ENCODE results near the gene TNS3.

Gene TNS3

DNA sequence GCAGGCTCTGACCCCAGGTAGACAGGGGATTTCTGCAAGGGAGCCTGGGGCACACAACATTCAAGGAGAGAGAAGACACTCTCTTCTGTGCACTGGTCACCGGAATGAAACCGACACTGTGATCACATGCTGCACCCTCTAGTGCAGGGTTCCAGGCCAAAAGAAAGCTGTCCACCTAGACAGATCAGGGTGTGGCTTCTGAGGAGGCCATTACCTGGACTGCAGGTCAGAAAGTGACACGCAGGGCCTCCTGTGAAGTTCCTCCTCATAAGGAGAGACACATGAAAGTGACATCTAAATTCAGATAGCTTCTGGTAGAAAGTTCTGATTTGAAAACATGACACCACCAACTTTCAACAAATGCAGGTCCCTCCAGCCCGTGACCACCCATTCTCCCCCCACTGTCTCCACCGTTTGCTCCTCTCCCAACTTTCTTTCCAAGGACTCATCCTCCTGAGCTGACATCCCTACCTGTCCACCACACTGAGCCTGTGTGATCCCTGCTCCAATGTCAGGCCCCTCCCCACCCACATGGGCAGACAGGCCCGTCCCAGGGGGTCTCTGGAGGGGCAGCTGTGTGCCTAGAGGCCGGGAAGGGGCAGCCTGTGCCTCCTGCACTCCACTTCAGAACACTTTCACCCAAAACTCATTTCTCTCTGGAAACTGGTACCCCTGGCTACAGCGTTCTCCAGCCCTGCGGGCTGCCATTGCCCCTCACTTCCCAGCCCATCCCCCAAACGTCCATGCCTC is 198.0 kb downstream of the TNS3 start:
- H3K4me1 Mint-ChIP-seq (ENCODE audit: low read depth) = no peaks in the 10 kb centered on the region
- no peak overlapping the region for H3K4me3 Mint-ChIP-seq
- H3K9me3 Mint-ChIP-seq = no peaks in the 10 kb centered on the region
- H3K27ac Mint-ChIP-seq = no peak overlapping the region
- DNase-seq = no peak
- H3K27me3 Mint-ChIP-seq = peaks cover 5% of the 10 kb centered on the region
- no peaks in the 10 kb centered on the region for H3K36me3 Mint-ChIP-seq (ENCODE audit: low read depth)

DNA sequence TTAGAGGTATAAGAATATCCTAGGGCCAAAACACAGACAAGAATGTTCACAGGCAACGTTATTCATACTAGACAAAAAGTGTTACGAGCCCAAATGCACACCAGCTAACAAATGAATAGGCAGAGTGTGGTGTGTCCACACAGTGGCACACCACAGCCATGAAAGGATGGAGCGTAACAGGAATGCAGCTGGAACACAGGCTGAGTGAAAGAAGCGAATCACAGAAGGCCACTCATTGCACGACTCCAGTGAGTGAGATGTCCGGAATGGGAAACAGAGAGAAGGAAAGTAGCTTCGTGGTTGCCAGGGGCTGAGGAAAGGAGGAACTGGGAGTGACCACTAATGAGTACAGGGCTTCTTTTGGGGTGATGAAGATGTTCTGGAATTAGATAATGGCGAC is 198.8 kb downstream of the TNS3 start:
- Mint-ChIP-seq H3K27me3 (peaks cover 6% of the 10 kb centered on the region), H3K36me3 (ENCODE audit: low read depth) (no peaks in the 10 kb centered on the region), H3K4me1 (ENCODE audit: low read depth) (no peaks in the 10 kb centered on the region), H3K4me3 (no peak overlapping the region), H3K9me3 (no peaks in the 10 kb centered on the region), H3K27ac (no peak overlapping the region)
- no peak for DNase-seq

DNA sequence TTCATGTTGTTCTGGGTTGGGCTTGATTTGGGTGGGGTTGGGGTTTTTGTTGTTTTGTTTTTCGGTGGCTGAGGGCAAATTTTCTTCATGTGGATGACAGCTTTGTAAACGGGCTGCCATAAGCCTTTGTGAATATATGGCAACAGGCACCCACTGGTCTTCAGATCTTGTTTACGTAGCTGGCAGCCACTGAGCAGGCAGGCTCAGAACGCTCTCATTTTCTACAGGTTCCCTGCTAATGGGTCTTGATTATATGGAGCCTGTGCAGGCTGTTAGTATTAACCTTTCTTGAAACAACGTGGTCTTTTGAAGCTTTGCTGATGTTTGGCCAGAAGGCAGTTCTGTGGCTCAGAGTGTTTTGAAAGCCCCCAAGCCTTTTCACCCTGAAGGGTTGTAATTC is 199.7 kb downstream of the TNS3 start:
- no peak overlapping the region for H3K27ac Mint-ChIP-seq
- no peaks in the 10 kb centered on the region for H3K36me3 Mint-ChIP-seq (ENCODE audit: low read depth)

DNA sequence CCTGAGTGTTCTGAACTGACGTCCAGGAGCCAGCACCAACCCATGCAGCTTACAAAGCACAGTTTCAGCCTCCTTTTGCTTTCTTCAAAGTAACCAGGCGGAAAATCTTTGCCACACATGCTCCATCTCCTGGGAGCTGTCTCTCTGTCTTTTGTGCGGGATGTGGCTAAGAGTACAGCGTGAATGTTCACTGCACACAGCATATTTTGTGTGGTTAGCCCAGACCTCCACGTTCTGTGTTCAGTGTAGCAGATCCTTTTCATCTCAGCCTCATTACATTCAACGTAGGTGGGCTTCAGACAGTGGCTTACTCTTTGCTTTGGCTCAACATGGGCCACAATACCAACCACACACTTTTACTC is 200.8 kb downstream of the TNS3 start:
- no peak overlapping the region for H3K4me3 Mint-ChIP-seq
- no peak overlapping the region for H3K27ac Mint-ChIP-seq
- H3K9me3 Mint-ChIP-seq = no peaks in the 10 kb centered on the region
- no peak for DNase-seq
- H3K36me3 Mint-ChIP-seq (ENCODE audit: low read depth) = no peaks in the 10 kb centered on the region
- no peaks in the 10 kb centered on the region for H3K4me1 Mint-ChIP-seq (ENCODE audit: low read depth)
- peaks cover 6% of the 10 kb centered on the region for H3K27me3 Mint-ChIP-seq

More for the DNA sequence above, 199.7 kb downstream of the TNS3 start:
- no peak overlapping the region for H3K4me3 Mint-ChIP-seq
- H3K9me3 Mint-ChIP-seq = no peaks in the 10 kb centered on the region
- H3K4me1 Mint-ChIP-seq (ENCODE audit: low read depth) = no peaks in the 10 kb centered on the region
- H3K27me3 Mint-ChIP-seq = peaks cover 6% of the 10 kb centered on the region
- no peak for DNase-seq

DNA sequence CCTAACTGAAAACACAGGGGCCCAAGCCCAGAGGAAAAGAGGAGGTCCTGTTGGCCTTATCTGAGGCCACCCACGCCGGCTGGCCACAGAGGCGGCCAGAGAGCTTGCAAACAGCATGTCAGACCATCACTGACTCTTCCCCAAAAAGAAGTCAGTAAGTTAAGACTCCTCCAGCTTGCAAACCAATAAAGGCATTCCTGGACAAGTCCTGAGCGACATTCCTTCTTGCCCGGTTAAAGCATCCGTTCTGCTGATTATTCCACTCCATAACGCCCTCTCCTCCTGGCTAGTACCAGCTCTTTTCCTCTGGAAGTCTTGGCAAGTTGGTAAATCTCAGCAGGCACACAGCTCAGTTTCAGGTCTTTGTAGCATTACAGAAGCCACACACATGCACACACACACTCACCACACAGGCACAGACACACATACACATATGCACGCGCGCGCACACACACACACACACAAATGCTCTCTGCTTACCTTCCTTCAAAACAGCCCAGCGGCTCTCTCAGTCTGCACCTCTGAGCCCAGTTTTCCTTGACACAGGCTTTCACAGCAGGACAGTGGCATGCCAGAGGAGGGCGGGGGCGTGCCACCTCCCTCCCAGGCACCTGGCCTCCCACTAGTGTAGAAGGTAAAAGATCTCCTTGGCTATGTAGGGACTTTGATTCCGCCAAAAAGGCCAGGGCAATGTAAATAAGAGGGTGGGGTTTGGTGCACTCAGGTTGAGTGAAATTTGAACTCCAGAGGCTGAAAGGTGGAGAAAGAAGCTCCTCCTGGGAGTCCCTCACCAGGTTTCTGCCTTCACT is 201.4 kb downstream of the TNS3 start:
- Mint-ChIP-seq H3K27ac (no peak overlapping the region), H3K9me3 (no peaks in the 10 kb centered on the region), H3K36me3 (ENCODE audit: low read depth) (no peaks in the 10 kb centered on the region), H3K4me1 (ENCODE audit: low read depth) (no peaks in the 10 kb centered on the region), H3K27me3 (peaks cover 6% of the 10 kb centered on the region), H3K4me3 (no peak overlapping the region)
- DNase-seq = no peak

DNA sequence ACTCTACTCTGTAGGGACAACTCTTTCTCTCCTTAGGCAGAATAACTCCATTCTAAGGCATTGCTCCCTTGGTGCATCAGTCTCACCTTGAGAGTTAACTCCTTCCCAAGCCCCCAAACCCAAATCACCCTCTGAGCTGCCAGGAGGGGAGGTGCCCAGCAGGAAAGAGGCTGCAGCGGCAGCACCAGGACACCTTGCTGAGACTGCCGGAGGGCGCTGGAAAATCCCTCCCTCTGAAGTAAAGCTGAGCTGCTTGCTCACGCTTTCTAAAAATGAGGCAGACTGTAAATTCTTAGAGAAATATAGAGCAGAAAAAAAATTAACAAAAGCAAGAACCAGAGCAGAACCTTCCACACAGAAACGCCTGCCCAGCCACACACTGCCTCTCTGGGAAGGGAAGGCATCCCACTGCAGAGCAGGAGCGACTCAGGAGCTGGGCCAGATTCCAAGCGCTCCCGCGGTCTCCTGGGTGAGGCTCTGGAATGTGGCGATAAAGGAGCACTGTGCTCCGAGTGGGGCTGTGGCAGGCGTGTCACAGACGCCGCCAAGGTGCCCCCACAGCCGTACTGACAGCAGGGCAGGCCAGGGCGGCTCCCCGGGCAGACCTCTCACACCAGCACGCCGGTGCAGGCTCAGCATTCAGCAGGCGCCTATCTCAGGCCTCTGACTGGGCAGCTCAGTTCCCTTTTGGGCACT is 202.1 kb downstream of the TNS3 start:
- Mint-ChIP-seq H3K27me3 (peaks cover 6% of the 10 kb centered on the region), H3K4me3 (no peak overlapping the region), H3K36me3 (ENCODE audit: low read depth) (no peaks in the 10 kb centered on the region), H3K27ac (no peak overlapping the region), H3K9me3 (no peaks in the 10 kb centered on the region), H3K4me1 (ENCODE audit: low read depth) (no peaks in the 10 kb centered on the region)
- no peak for DNase-seq

DNA sequence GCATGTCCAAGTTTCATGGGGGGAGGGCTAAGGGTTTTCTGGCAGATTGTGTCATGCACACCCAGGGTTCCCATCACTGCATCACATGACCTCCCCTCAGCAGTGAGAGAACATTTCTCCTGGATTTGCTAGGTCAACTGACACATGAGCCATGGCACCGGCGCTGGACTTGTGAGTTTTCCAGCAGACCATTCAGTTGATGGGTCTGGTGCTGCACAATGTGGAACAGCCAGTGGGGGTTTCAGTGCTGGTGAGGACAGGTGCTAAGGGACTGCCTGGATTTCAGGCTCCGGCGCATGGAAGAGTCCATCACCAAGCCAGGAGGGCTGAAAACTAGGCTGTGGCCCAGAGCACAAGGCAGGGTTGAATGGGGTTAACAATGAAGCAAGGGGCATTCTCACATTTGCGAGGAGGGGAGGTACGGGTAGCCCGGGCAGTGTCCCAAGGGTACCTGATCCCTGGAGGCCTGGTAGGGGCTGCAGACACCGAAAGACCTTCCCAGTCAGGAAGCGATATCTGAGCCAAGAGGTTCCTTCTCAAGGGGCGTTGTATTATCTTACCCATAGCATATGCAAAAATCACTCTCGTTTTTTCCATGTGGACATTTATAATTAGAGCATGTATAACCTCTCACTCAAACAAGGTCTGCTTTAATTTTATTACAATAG is 203.0 kb downstream of the TNS3 start:
- Mint-ChIP-seq H3K4me1 (ENCODE audit: low read depth) (no peaks in the 10 kb centered on the region), H3K4me3 (no peak overlapping the region), H3K27me3 (peaks cover 6% of the 10 kb centered on the region), H3K27ac (no peak overlapping the region), H3K9me3 (no peaks in the 10 kb centered on the region), H3K36me3 (ENCODE audit: low read depth) (no peaks in the 10 kb centered on the region)
- DNase-seq = no peak

DNA sequence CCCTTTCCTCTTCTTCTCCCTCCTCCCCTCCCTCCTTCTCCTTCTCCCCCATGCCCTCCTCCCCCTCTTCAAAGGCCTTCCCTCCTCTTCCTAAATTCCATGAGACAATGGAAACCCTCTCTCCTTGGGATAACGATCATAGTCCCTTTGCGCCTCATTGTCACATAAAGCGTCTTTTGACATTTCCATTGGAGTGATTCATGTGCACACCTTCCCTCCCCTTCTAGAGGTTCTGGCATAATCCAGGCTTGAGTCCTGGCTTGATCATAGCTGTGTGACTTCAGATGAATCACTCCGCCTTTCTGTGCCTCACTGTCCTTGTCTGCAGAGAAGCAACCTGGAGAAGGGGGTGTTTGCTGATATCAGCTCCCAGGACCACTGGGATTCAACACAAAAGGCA is 204.2 kb downstream of the TNS3 start:
- H3K27me3 Mint-ChIP-seq = peaks cover 8% of the 10 kb centered on the region
- no peaks in the 10 kb centered on the region for H3K9me3 Mint-ChIP-seq
- H3K36me3 Mint-ChIP-seq (ENCODE audit: low read depth) = no peaks in the 10 kb centered on the region
- no peak overlapping the region for H3K4me3 Mint-ChIP-seq
- H3K4me1 Mint-ChIP-seq (ENCODE audit: low read depth) = no peaks in the 10 kb centered on the region
- no peak overlapping the region for H3K27ac Mint-ChIP-seq
- no peak for DNase-seq

DNA sequence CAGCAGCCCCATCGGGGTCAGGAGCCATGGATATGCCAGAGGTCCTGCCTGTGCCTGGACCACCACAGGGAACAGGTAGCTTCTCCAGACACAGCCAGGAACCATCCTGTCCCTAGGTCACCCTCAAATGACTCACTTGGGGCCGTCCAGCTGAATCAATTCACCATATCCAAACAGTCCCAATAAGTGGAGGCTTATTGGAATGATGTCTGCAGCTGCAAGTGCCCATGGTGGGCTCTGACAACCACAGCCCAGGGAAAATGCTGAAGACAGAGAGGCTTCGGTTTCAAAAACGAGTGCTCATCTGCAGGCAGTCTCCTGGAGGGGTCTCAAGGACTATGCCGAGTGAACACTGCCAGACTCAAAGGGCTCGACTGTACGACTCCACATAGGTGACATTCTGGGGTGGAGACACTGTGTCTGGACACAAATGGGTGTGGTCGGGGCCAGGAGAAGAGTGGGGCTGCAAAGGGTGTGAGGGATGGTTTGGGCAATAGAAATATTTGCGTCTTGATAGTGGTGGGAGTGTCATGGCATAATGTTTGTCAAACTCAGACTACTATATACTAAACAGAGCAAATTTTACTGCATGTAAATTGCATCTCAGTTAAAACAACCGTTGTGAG is 204.8 kb downstream of the TNS3 start:
- H3K4me1 Mint-ChIP-seq (ENCODE audit: low read depth) = no peaks in the 10 kb centered on the region
- H3K4me3 Mint-ChIP-seq = no peak overlapping the region
- no peaks in the 10 kb centered on the region for H3K36me3 Mint-ChIP-seq (ENCODE audit: low read depth)
- peaks cover 11% of the 10 kb centered on the region for H3K27me3 Mint-ChIP-seq
- no peaks in the 10 kb centered on the region for H3K9me3 Mint-ChIP-seq
- H3K27ac Mint-ChIP-seq = no peak overlapping the region
- no peak for DNase-seq

DNA sequence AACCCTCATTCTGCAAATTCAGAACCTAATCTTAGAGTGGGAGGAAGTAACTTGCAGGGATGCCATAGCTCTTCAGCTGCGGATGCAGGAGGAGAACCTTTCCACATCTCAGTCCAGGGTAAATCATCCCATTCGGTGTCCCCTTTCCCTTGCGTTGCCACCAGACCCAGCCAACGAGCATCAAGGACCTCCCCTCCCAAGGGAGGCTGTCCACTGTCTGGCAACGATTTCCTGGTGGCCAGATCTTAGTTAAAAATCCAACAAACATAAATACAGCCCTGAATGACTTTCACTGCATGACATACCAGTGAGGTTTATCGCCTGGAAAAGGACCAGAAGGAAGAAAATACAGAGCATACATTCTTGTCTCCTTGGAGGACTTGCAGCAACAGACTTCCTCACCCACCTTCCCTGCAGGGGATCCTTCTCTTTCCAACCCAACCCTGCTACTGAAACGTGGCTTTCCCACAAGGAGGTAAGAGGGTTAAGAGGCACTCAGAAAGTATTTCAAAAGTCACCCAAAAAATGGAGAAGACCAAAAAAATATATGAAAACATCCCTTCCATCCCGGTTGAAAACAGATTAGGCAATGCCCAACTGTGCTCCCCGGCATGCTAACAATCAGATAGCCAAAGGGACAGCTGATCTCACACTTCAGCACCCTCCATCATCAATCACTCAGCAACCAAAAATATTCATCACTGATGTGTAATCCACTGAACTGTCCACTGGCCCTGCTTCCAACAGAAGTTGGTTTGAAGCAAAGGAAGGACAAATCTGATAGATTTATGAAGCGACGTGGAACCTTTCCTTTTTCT is 206.6 kb downstream of the TNS3 start:
- no peaks in the 10 kb centered on the region for H3K36me3 Mint-ChIP-seq (ENCODE audit: low read depth)
- no peak overlapping the region for H3K4me3 Mint-ChIP-seq
- H3K27ac Mint-ChIP-seq = no peak overlapping the region
- peaks cover 8% of the 10 kb centered on the region for H3K27me3 Mint-ChIP-seq
- H3K4me1 Mint-ChIP-seq (ENCODE audit: low read depth) = no peaks in the 10 kb centered on the region
- H3K9me3 Mint-ChIP-seq = no peaks in the 10 kb centered on the region
- DNase-seq = no peak

DNA sequence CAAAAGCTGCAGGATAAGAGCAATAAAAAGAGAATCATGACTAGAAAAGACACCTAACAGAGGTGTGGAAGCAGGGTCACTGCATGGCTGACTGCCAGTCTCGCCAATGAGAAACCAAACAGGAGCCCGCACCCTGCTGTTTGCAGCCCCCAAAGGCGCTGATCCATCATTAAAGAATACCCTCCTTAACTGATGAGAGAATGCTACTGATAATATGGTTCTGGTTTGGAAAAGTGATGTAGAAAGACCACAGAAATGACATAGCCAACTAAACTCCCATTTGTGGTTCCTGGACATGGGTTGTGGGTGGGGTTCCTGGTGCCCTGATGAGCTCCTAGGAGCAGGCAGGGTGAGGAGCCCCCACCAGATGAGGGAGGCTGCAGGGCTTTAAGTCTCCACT is 207.4 kb downstream of the TNS3 start:
- no peaks in the 10 kb centered on the region for H3K4me1 Mint-ChIP-seq (ENCODE audit: low read depth)
- DNase-seq = no peak

DNA sequence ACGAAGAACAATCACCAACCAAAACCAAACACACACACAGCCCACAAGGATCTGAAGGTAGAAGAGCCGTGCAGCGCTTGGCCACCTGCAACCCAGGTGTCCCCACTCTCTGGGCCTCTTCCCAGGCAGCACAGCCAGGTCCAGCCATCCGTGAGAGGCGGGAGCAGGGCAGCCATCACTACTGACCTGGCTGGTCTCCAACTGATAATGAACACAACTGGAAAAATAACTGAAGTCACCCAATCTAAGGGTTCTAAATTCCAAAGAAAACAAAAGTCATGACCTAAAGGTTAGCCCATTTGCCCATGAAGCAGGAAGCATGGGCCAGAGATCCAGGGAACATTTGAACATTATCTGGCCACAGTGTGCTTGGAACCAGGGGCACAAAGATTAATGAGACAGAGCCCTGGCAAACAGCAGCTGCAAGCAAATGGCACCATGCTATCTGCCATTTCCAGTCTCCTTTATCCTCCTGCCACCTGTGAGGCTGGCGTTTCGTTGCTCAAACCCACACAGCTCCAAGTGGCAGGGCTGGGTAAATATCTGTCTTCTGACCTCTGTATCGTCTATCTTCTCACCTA is 207.9 kb downstream of the TNS3 start:
- H3K4me3 Mint-ChIP-seq = no peak overlapping the region
- no peaks in the 10 kb centered on the region for H3K4me1 Mint-ChIP-seq (ENCODE audit: low read depth)
- peaks cover 11% of the 10 kb centered on the region for H3K27me3 Mint-ChIP-seq
- no peak for DNase-seq
- no peaks in the 10 kb centered on the region for H3K36me3 Mint-ChIP-seq (ENCODE audit: low read depth)
- no peak overlapping the region for H3K27ac Mint-ChIP-seq
- no peaks in the 10 kb centered on the region for H3K9me3 Mint-ChIP-seq

More for the DNA sequence above, 207.4 kb downstream of the TNS3 start:
- Mint-ChIP-seq H3K27me3 (peaks cover 9% of the 10 kb centered on the region), H3K27ac (no peak overlapping the region), H3K9me3 (no peaks in the 10 kb centered on the region), H3K36me3 (ENCODE audit: low read depth) (no peaks in the 10 kb centered on the region), H3K4me3 (no peak overlapping the region)

DNA sequence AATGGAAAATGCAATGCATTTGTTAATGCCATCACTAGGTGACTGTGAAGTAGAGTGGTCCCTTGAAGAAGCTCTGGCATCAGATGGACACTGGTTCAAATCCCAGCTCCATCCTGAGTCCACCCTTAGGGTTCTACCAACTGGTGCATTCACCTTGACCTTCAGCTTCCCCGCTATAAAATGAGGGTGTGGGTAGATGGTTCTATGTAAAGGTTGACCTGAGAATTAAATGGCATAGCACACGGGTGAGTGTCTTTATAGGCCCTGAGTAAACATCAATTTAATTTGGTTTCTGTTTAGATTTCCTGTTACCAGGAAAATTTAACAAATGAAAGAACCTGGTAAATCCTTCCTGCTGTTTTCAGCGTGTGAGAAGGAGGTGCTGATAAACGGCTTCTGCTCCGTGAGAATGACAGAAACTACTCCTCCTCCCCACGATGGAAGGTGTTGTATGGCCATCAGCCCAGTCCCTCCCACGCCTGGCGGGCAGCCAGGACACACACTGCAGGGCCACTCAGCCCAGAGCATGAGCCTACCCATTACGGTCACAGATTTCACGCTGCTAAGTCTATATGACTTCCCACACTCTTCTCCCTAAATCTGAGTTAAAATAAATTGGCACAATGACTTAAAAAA is 210.1 kb downstream of the TNS3 start:
- DNase-seq = no peak
- Mint-ChIP-seq H3K4me3 (no peak overlapping the region), H3K27me3 (peaks cover 9% of the 10 kb centered on the region), H3K27ac (no peak overlapping the region), H3K36me3 (ENCODE audit: low read depth) (no peaks in the 10 kb centered on the region), H3K9me3 (no peaks in the 10 kb centered on the region), H3K4me1 (ENCODE audit: low read depth) (no peaks in the 10 kb centered on the region)

Data from activated T-cell treated with anti-CD3 and anti-CD28 coated beads, Interleukin-2, amount 50 U/mL, for 24 hours (primary cell).